ENCODE results near the gene NTN4.

NTN4 gene

GRCh38 chr12:95700316-95700785, 90.2 kb downstream of the NTN4 start:
- peak; percentile 2 for DNase-seq (ENCODE audit: low spot score)
- POLR2A ChIA-PET (ENCODE audit: low non-redundant PET): no interaction called here
- H3K27ac ChIP-seq: no peak overlapping the region
- TF ChIP-seq, protein P1, sequence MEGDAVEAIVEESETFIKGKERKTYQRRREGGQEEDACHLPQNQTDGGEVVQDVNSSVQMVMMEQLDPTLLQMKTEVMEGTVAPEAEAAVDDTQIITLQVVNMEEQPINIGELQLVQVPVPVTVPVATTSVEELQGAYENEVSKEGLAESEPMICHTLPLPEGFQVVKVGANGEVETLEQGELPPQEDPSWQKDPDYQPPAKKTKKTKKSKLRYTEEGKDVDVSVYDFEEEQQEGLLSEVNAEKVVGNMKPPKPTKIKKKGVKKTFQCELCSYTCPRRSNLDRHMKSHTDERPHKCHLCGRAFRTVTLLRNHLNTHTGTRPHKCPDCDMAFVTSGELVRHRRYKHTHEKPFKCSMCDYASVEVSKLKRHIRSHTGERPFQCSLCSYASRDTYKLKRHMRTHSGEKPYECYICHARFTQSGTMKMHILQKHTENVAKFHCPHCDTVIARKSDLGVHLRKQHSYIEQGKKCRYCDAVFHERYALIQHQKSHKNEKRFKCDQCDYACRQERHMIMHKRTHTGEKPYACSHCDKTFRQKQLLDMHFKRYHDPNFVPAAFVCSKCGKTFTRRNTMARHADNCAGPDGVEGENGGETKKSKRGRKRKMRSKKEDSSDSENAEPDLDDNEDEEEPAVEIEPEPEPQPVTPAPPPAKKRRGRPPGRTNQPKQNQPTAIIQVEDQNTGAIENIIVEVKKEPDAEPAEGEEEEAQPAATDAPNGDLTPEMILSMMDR (conservative IDR thresholded peaks at IDR 0.05; ENCODE audit: low read depth): no peak
- CTCF ChIA-PET: no interaction called here

GRCh38 chr12:95699579-95699978, 91.0 kb downstream of the NTN4 start:
- DNase-seq (ENCODE audit: low spot score): no peak
- no peak overlapping the region for H3K27ac ChIP-seq
- TF ChIP-seq, protein P1 (conservative IDR thresholded peaks at IDR 0.05; ENCODE audit: low read depth): no peak
- ChIA-PET POLR2A (ENCODE audit: low non-redundant PET) (no interaction called here), CTCF (no interaction called here)

GRCh38 chr12:95694136-95694535, 96.4 kb downstream of the NTN4 start:
- POLR2A ChIA-PET (ENCODE audit: low non-redundant PET): no interaction called here

DNA sequence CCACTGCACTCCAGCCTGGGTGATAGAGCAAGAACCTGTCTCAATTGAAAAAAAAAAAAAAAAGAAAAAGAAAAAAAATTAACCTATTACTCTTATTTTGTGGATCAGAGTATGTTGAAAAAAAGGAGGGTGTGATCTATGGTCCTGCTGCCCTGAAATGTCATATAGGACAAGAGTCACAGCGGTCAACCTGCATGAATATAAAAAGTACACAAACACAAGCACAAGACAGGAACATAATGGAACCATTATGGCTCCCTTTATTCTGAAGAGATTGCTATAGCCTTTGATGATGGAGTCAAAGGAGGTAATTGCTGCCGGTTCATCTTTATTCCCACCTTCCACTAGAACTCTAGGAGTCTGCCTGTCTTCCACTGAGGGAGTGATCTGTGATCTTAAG, 96.9 kb downstream of the NTN4 start:
- no peak overlapping the region for H3K27ac ChIP-seq
- no peak for DNase-seq (ENCODE audit: low spot score)
- ChIA-PET CTCF (interaction anchor here (0.6 kb wide), 1 partner anchor 155 kb away, joined by 3 read pairs; no protein-coding TSS in a partner anchor), POLR2A (ENCODE audit: low non-redundant PET) (no interaction called here)
- TF ChIP-seq, protein P1 (conservative IDR thresholded peaks at IDR 0.05; ENCODE audit: low read depth): no peak

More at GRCh38 chr12:95694136-95694535, 96.4 kb downstream of the NTN4 start:
- no peak for DNase-seq (ENCODE audit: low spot score)
- CTCF ChIA-PET: interaction anchor here (1.2 kb wide), 1 partner anchor 20 kb away, joined by 13 read pairs; no protein-coding TSS in a partner anchor
- H3K27ac ChIP-seq: no peak overlapping the region
- TF ChIP-seq, protein P1 (conservative IDR thresholded peaks at IDR 0.05; ENCODE audit: low read depth): no peak

DNA sequence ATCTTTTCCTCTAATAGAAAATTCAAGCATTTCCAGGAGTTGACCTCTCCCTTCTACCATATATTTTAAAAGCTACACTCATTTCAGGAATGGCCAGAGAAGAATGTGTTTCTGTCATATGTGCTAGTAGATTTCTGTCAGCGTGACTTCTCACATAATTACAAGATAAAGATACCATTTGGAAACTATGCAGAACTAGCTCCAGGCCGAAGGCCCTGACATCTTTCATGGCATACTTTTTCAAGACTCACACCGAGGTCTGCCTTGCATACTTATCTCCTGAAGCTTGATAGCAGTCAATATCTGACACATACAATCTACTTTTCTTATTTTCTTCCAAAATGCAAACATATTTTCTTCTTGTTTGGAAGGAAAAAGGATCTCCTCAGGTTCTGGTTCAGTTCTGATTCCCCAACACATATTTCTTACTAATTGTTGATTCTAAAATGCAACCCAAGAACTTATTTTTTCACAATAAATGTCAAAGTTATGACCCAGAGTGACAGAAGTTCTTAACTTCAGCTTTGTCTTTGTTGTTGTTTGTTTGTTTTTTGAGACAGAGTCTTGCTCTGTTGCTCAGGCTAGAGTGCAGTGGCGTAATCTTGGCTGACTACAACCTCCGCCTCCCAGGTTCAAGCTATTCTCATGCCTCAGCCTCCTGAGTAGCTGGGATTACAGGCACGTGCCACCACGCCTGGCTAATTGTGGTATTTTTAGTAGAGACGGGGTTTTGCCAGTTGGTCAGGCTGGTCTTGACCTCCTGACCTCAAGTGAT, 99.5 kb downstream of the NTN4 start:
- no peak for DNase-seq (ENCODE audit: low spot score)
- ChIA-PET POLR2A (ENCODE audit: low non-redundant PET) (no interaction called here), CTCF (interaction anchor here (0.6 kb wide), 1 partner anchor 656 kb away, joined by 4 read pairs; no protein-coding TSS in a partner anchor)
- no peak overlapping the region for H3K27ac ChIP-seq
- TF ChIP-seq, protein P1 (conservative IDR thresholded peaks at IDR 0.05; ENCODE audit: low read depth): no peak

- DNase-seq (ENCODE audit: low spot score): peak; percentile 3
- ChIA-PET POLR2A (ENCODE audit: low non-redundant PET) (no interaction called here), CTCF (interaction anchor here (1.2 kb wide), 1 partner anchor 9 kb away, joined by 3 read pairs; no protein-coding TSS in a partner anchor)
- no peak overlapping the region for H3K27ac ChIP-seq
- TF ChIP-seq, protein P1 (conservative IDR thresholded peaks at IDR 0.05; ENCODE audit: low read depth): no peak
These were observed 102.6 kb downstream of the NTN4 start for GRCh38 chr12:95687937-95688336.
